H1 (cell line): Measurements from ENCODE around the gene GPR18. TPM values are rescaled to one million over a fixed set of nuclear protein-coding genes. Genes with fewer than 3 reads are reported as not detected.

Experiments used
- BCL11A ChIP-seq, 2 experiments: IDR thresholded peaks; one replicate each; pipeline ENCODE4 v1.6.1; 2011; ENCODE audit warnings: low read depth in 2 of 2, low read length in 2 of 2, mild to moderate bottlenecking in 2 of 2
- CBX5 ChIP-seq: fragments of 300-800, 300-1000 bp; sonication (generic); IDR thresholded peaks from 2 replicates; pipeline ENCODE4 v1.7.1; 2016; ENCODE audit warnings: antibody characterized with exemption, low read length, low read depth
- RBBP5 ChIP-seq: IDR thresholded peaks from 2 replicates; pipeline ENCODE4 v1.7.1; 2012; ENCODE audit warnings: low read depth, mild to moderate bottlenecking, inconsistent platforms, low read length, moderate library complexity, borderline replicate concordance
- YY1 ChIP-seq: IDR thresholded peaks from 2 replicates; pipeline ENCODE4 v1.6.1; 2011; ENCODE audit warnings: low read depth, mild to moderate bottlenecking, low read length
- polyA plus RNA-seq, 7 experiments: library from polyadenylated mRNA; depleted of rRNA in 3 of 7; stranded (reverse) in 5 of 7; unstranded in 2 of 7; fragments of >200 nt in 5 of 7; fragments of 200-250 nt in 2 of 7; gene quantifications; 1 replicate in 5 of 7; 2 replicates in 1 of 7; 4 replicates in 1 of 7; pipeline versions ENCODE4 v1.2.1 to v1.2.3, GENCODE V29; 2011 to 2013; ENCODE audit warnings: missing spikeins in 2 of 7, mixed read lengths in 2 of 7
- total RNA-seq: library from RNA; stranded (reverse); fragmentation: NEBNext Ultra II Directional; extraction: Animal tissue kit (Norgen Biotek cat#: 25700); gene quantifications from 2 replicates; pipeline ENCODE4 v1.2.1, GENCODE V29; 2021
- TF ChIP-seq, protein P1 (sequence below): fragments of 300-600 bp; sonication (generic); IDR thresholded peaks from 2 replicates; pipeline ENCODE4 v1.7.1; 2012; ENCODE audit warnings: low read length, moderate library complexity, mild to moderate bottlenecking, inconsistent platforms; ENCODE audit not compliant: insufficient replicate concordance

The GPR18 gene
- total and polyA plus RNA-seq, 2 of the 8 experiments (the other 6 are each of a cell fraction or from before 2014, with no cell fraction given) = not detected

DNA sequence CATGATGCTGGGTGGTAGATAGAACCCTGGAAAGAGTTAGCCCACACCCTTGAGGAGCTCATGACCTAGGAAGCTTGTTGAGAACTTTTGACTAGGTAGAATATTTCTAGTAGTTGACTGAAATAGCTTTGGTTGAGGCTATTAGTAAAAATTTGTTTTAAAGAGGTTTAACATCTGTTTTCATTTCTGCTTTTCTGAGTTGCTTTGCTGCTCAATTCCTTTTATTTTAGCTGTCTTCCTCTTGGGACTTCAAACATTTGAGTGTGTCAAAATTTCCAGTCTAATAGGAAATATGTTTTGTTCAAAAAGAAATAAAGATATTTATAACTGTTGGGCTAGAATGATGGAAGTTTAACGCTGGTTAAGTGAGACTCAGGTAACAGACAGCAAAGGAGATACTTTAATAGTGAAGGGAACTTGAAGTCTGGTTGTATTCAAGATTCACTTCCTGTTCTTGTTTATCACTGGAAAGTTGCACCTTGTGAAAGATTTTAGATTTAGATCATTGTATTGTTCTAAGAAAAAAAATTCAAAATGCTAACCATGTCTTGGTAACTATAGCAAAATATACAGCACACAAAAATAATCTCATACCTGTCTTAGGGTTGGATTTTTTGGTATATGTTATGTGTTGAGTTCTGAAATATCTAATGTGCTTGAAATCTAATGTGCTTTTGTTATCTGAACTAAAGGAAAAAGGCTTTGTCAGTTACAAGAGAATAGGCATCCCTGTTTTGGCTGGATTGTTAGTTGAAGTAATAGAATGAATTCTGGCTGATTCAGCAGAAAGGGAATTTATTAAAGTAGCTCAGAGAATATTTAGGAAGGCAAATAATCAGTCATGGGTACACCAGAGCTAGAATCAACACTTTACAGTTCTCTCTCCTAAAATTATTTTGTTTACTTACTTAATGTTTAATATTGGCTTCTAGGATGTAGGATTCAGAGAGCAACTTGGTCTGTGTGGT lies 24.4 kb upstream of the GPR18 start (continued):
- TF ChIP-seq, protein P1, sequence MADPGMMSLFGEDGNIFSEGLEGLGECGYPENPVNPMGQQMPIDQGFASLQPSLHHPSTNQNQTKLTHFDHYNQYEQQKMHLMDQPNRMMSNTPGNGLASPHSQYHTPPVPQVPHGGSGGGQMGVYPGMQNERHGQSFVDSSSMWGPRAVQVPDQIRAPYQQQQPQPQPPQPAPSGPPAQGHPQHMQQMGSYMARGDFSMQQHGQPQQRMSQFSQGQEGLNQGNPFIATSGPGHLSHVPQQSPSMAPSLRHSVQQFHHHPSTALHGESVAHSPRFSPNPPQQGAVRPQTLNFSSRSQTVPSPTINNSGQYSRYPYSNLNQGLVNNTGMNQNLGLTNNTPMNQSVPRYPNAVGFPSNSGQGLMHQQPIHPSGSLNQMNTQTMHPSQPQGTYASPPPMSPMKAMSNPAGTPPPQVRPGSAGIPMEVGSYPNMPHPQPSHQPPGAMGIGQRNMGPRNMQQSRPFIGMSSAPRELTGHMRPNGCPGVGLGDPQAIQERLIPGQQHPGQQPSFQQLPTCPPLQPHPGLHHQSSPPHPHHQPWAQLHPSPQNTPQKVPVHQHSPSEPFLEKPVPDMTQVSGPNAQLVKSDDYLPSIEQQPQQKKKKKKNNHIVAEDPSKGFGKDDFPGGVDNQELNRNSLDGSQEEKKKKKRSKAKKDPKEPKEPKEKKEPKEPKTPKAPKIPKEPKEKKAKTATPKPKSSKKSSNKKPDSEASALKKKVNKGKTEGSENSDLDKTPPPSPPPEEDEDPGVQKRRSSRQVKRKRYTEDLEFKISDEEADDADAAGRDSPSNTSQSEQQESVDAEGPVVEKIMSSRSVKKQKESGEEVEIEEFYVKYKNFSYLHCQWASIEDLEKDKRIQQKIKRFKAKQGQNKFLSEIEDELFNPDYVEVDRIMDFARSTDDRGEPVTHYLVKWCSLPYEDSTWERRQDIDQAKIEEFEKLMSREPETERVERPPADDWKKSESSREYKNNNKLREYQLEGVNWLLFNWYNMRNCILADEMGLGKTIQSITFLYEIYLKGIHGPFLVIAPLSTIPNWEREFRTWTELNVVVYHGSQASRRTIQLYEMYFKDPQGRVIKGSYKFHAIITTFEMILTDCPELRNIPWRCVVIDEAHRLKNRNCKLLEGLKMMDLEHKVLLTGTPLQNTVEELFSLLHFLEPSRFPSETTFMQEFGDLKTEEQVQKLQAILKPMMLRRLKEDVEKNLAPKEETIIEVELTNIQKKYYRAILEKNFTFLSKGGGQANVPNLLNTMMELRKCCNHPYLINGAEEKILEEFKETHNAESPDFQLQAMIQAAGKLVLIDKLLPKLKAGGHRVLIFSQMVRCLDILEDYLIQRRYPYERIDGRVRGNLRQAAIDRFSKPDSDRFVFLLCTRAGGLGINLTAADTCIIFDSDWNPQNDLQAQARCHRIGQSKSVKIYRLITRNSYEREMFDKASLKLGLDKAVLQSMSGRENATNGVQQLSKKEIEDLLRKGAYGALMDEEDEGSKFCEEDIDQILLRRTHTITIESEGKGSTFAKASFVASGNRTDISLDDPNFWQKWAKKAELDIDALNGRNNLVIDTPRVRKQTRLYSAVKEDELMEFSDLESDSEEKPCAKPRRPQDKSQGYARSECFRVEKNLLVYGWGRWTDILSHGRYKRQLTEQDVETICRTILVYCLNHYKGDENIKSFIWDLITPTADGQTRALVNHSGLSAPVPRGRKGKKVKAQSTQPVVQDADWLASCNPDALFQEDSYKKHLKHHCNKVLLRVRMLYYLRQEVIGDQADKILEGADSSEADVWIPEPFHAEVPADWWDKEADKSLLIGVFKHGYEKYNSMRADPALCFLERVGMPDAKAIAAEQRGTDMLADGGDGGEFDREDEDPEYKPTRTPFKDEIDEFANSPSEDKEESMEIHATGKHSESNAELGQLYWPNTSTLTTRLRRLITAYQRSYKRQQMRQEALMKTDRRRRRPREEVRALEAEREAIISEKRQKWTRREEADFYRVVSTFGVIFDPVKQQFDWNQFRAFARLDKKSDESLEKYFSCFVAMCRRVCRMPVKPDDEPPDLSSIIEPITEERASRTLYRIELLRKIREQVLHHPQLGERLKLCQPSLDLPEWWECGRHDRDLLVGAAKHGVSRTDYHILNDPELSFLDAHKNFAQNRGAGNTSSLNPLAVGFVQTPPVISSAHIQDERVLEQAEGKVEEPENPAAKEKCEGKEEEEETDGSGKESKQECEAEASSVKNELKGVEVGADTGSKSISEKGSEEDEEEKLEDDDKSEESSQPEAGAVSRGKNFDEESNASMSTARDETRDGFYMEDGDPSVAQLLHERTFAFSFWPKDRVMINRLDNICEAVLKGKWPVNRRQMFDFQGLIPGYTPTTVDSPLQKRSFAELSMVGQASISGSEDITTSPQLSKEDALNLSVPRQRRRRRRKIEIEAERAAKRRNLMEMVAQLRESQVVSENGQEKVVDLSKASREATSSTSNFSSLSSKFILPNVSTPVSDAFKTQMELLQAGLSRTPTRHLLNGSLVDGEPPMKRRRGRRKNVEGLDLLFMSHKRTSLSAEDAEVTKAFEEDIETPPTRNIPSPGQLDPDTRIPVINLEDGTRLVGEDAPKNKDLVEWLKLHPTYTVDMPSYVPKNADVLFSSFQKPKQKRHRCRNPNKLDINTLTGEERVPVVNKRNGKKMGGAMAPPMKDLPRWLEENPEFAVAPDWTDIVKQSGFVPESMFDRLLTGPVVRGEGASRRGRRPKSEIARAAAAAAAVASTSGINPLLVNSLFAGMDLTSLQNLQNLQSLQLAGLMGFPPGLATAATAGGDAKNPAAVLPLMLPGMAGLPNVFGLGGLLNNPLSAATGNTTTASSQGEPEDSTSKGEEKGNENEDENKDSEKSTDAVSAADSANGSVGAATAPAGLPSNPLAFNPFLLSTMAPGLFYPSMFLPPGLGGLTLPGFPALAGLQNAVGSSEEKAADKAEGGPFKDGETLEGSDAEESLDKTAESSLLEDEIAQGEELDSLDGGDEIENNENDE = no peak
- no peak for TF ChIP-seq RBBP5
- no peak for TF ChIP-seq YY1
- no peak for TF ChIP-seq BCL11A (IDR thresholded peaks at IDR 0.05; ENCODE audit: low read depth in 2 of 2, low read length in 2 of 2)
- no peak for TF ChIP-seq CBX5
